AG20443 (cell line): ENCODE results near the gene HMCN1.

ENCODE experiments used
- DNase-seq: peaks from one replicate; pipeline ENCODE4 v3.0.0; 2012; ENCODE audit warnings: low spot score, mixed read lengths

HMCN1 gene

DNA sequence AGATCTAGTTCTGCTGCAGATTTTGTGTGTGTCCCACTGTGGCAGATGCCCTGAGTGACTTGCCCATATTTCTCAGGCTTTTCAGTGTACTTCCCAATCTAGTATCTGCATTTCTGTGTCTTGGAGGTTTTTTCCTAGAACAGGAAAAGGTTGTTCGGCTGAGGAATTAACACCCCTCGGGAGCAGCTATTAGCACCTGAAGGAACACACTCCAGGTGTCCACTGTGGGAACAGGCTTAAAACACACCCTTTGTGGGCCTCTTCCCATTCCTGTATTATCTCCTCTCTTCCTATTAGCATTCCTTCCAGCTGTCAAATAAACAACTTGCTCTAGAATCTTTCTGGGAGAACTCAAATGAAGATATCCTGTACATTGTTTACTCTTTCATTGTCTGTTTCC is 178.3 kb downstream of the HMCN1 start:
- DNase-seq: no peak

- no peak for DNase-seq
Measured at GRCh38 chr1:185914089-185914488, 179.9 kb downstream of the HMCN1 start.

DNA sequence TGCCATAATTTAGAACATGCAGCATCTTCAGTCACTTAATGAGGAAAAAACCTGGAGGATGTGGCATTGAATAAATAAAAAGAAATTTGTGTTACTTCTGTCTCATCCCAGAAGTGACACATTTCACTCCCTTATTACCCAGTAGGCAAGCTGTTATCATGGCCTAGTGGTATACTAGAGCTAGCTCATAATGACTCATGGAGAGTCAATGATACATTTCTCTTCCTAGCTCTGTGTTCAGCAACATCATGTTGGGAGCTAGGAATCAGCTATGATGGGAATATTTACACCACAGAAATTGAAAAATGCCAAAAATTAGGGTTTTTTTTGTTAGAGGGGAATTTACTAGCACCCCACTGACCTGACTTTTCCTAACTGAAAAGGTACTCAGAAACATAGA is 182.7 kb downstream of the HMCN1 start:
- peak; percentile 13 for DNase-seq

- peak; percentile 45 for DNase-seq
Measured at GRCh38 chr1:185917646-185918045, 183.5 kb downstream of the HMCN1 start.

DNA sequence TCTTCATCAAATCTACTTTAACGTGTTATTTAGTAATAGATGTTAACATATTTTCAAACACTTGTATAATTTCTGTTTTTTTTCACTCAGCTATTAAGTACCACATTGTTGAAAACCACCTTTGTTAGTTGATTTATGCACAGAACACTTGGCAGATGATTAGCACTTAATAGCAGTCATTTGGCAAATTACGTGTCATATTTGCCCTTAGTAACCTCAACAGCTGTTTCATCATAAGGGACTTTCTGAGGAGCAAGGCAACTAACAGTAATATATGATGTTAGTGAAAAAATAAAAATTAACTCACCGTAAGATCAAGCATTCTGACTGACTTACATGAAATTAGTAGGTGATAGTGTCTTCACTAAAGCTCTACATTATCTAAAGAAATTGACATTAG is 186.4 kb downstream of the HMCN1 start:
- DNase-seq: no peak

- no peak for DNase-seq
Measured at GRCh38 chr1:185921636-185922035, 187.4 kb downstream of the HMCN1 start.

DNA sequence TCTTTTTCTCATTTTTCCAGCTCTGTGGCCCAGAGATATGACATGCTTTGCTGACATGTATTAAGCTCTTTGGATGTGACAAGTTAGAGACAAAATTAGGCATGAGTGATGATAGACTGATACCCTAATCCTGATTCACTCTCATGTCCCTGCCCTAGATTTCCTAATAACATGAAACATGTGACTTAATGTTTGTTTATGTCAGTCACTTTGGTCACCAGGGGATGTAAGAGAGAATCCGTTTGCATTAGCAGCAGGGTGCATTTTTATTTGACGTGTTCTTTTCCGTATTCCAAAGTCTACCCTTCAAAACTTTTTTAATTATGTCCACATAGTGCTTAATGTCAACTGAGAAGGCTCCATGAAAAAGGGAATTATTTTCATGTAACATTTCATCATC is 192.4 kb downstream of the HMCN1 start:
- peak; percentile 8 for DNase-seq

DNA sequence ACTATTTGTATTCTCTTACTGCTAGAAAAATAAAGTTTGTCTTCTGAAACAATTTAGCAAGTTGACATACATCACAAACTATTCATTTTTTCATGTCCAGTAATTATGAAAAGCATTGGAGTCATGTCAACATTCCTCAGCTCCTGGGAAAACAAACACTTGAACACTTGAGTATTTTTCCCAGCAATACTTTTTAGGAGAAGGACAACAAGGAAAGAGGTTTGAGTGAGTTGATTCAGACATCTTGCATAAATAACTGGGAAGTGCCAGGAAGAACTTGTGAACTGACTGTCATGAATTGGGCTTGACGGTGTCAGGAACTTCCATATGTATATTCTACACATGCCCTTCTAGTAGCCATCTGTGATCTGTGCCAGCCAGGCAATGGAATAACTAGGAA is 195.6 kb downstream of the HMCN1 start:
- peak; percentile 18 for DNase-seq

- no peak for DNase-seq
Measured at GRCh38 chr1:185931438-185931837, 197.2 kb downstream of the HMCN1 start.

- no peak for DNase-seq
Measured at GRCh38 chr1:185933580-185933979, 199.4 kb downstream of the HMCN1 start.

GRCh38 chr1:185934476-185935189 is 200.4 kb downstream of the HMCN1 start:
- peak; percentile 41 for DNase-seq

- DNase-seq: no peak
Measured at GRCh38 chr1:185935360-185935759, 201.2 kb downstream of the HMCN1 start.

GRCh38 chr1:185936641-185937040 is 202.4 kb downstream of the HMCN1 start:
- no peak for DNase-seq

- DNase-seq: no peak
Measured at GRCh38 chr1:185938396-185938795, 204.2 kb downstream of the HMCN1 start.

- DNase-seq: no peak
Measured at GRCh38 chr1:185939142-185939541, 205.0 kb downstream of the HMCN1 start.

GRCh38 chr1:185942961-185943360 is 208.8 kb downstream of the HMCN1 start:
- no peak for DNase-seq

GRCh38 chr1:185956881-185957280 is 222.7 kb downstream of the HMCN1 start:
- no peak for DNase-seq

DNA sequence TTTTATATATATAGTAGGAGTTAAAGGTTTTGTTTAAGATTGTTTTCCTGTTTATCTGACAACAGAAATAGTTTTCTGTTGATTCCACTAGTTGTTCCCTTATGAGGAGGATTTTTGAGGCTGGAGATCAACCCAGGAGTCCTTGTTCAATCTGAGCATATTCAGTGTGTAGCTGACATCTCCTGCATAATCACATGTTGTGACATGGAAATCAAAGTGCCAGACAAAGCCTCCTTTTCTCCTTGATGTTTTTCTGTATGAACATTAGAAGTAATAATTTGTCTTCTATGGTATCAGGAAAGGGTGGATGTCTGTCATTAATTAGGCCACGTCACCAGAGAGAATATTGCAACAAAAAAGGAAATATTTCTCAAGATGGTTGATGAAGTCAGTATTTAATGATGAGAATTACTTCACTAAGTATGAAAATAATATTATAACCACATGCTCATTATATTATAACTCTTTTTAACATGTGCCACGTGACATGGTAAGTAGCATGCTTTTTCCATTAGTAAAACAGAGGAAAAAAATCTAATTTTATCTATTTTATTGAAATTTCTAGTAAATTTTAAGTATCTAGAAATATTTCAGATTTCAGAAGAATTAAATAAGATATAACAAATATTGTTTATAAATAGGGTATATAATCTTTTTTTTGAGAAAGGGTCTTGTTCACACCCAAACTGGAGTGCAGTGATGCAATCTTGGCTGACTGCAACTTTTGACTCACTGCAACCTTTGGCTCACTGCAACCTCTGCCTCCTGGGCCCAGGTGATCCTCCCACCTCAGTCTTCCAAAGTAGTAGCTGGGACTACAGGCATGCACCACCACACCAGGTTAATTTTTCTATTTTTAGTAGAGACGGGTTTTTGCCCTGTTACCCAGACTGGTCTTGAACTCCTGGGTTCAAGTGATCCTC is 223.5 kb downstream of the HMCN1 start:
- DNase-seq: peak; percentile 29

- peak; percentile 46 for DNase-seq
Measured at GRCh38 chr1:185960422-185961321, 226.5 kb downstream of the HMCN1 start.

DNA sequence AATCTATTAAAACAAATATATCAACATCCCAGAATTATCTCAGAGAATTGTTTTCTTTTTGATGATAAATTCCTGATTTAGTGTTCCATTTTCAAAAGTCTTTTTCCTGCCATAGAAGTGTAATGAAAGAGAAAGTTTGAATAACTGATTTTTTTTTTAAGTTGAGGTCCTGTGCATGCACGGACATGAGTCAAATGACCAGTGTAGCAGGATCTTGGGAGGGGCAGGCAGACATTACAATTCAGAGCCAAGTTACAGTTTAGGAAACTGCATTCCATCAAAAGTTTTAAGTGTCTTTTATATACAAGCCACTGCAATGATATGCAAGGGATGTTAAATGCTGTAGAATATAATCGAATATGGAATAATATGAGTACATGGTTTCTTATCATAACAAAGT is 227.5 kb downstream of the HMCN1 start:
- DNase-seq: peak; percentile 36

GRCh38 chr1:185964946-185965345 is 230.8 kb downstream of the HMCN1 start:
- no peak for DNase-seq

GRCh38 chr1:185965870-185966269 is 231.7 kb downstream of the HMCN1 start:
- DNase-seq: no peak
